Karpas-422 (cell line): ENCODE data around the gene OR10G7. TPM values are rescaled to one million over a fixed set of nuclear protein-coding genes. Genes with fewer than 3 reads are reported as not detected.
A peak's percentile ranks its signal among the peaks of the same experiment; 100 is the strongest.

Experiments used
- DNase-seq: peaks from one replicate; pipeline ENCODE4 v3.0.0-alpha.2; 2015
- H2AFZ ChIP-seq: fragments of 200-600 bp; sonication (generic); 2 replicates; pipeline ENCODE4 v1.6.1; 2014; ENCODE audit warnings: antibody characterized with exemption, low read length, mixed read lengths
- H3K27ac ChIP-seq: fragments of 200-600 bp; sonication (generic); 2 replicates; pipeline ENCODE4 v1.5.1; 2014; ENCODE audit warnings: mild to moderate bottlenecking, low read length, moderate library complexity
- H3K27me3 ChIP-seq: fragments of 200-600 bp; sonication (generic); 2 replicates; pipeline ENCODE4 v1.6.1; 2014; ENCODE audit warnings: low read length, mixed read lengths
- H3K36me3 ChIP-seq: fragments of 200-600 bp; sonication (generic); 2 replicates; pipeline ENCODE4 v1.6.1; 2014; ENCODE audit warnings: low read length, mixed read lengths; ENCODE audit not compliant: insufficient read depth
- H3K4me1 ChIP-seq: fragments of 200-600 bp; sonication (generic); 2 replicates; pipeline ENCODE4 v1.6.1; 2014; ENCODE audit warnings: mild to moderate bottlenecking, low read length, mixed read lengths
- H3K4me2 ChIP-seq: fragments of 200-600 bp; sonication (generic); 2 replicates; pipeline ENCODE4 v1.6.1; 2014; ENCODE audit warnings: low read length, low read depth, mild to moderate bottlenecking; ENCODE audit not compliant: poor library complexity, severe bottlenecking
- H3K4me3 ChIP-seq: fragments of 200-600 bp; sonication (generic); 2 replicates; pipeline ENCODE4 v1.5.1; 2014; ENCODE audit warnings: mild to moderate bottlenecking, antibody characterized with exemption, low read length, mixed read lengths
- H3K79me2 ChIP-seq: fragments of 200-600 bp; sonication (generic); 2 replicates; pipeline ENCODE4 v1.6.1; 2014; ENCODE audit warnings: mild to moderate bottlenecking, low read length, mixed read lengths
- H3K9ac ChIP-seq: fragments of 200-600 bp; sonication (generic); 2 replicates; pipeline ENCODE4 v1.6.0; 2014; ENCODE audit warnings: low read length
- H3K9me2 ChIP-seq: fragments of 200-600 bp; sonication (generic), shearing (Covaris generic); replicated peaks from 2 replicates; pipeline ENCODE4 v1.6.0; 2014; ENCODE audit warnings: mild to moderate bottlenecking, low read length, moderate library complexity; ENCODE audit not compliant: insufficient read depth
- H3K9me3 ChIP-seq: fragments of 300-700, 200-600 bp; sonication (generic); 2 replicates; pipeline ENCODE4 v1.6.1; 2014; ENCODE audit warnings: low read length, mixed read lengths
- H4K20me1 ChIP-seq: fragments of 200-600 bp; sonication (generic); 2 replicates; pipeline ENCODE4 v1.6.1; 2014; ENCODE audit warnings: mild to moderate bottlenecking, antibody characterized with exemption, low read length, low read depth; ENCODE audit not compliant: insufficient read depth
- total RNA-seq: library from RNA; depleted of rRNA; stranded (reverse); fragments of >200 nt; shearing (Covaris generic); gene quantifications from 2 replicates; pipeline ENCODE4 v1.2.3, GENCODE V29; 2014; ENCODE audit warnings: low replicate concordance

Gene OR10G7
- total RNA-seq, 1 experiment from 2014 or later: not detected

GRCh38 chr11:124078591-124078990 is 37.5 kb upstream of the OR10G7 start:
- Histone ChIP-seq H3K27me3 (no peaks in the 10 kb centered on the region), H3K4me1 (no peaks in the 10 kb centered on the region), H3K27ac (no peak overlapping the region), H2AFZ (no peak overlapping the region), H3K79me2 (no peaks in the 10 kb centered on the region), H4K20me1 (no peaks in the 10 kb centered on the region), H3K36me3 (no peaks in the 10 kb centered on the region), H3K9me3 (no peaks in the 10 kb centered on the region), H3K9me2 (no peaks in the 10 kb centered on the region), H3K4me2 (no peak overlapping the region), H3K4me3 (no peak overlapping the region), H3K9ac (no peak overlapping the region)
- DNase-seq: no peak

- no peak for DNase-seq
- Histone ChIP-seq H2AFZ (no peak overlapping the region), H3K4me1 (no peaks in the 10 kb centered on the region), H3K4me3 (no peak overlapping the region), H3K9me2 (no peaks in the 10 kb centered on the region), H3K9ac (no peak overlapping the region), H3K36me3 (no peaks in the 10 kb centered on the region), H3K27ac (no peak overlapping the region), H3K9me3 (no peaks in the 10 kb centered on the region), H3K4me2 (no peak overlapping the region), H3K27me3 (no peaks in the 10 kb centered on the region), H4K20me1 (no peaks in the 10 kb centered on the region), H3K79me2 (no peaks in the 10 kb centered on the region)
Observed at GRCh38 chr11:124077266-124077665, 36.1 kb upstream of the OR10G7 start.

DNA sequence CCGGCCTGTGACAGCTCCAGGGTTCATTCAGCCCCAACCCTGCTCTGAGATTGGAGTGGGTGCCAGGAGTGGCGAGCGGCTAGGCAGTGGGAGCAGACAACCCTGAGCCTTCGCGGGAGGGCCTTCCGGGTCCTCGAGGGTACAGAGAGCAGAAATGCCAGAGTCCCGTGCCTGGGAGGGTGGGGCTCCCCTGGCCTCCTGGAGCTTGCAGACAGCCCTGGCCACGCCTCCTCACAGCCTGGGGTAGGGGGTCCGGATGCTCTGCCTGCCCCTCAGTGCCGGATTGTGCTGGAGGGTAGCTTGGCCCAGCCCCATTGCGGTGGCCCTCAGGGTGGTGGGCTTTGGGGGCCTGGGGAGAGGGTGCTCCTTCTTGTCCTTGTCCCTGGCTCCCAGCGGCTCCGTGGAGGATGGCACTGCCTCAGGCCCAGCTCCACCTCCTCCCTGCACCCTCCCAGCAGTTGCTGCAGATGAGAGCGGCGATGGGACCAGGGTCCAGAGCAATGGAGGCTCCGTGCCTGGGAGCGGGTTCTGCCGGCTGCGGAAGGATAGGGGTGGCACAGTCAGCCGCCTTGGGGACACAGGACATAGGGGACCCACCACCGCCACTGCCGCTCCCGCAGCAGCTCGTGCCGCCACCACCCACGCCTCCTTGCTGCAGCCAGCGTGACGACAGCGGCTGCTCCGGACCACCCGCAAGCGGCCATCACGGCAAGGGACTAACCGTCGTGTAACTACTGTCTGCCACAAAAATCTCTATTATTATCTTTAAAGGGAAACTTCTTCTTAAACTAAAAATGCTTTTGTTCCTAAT is 34.9 kb upstream of the OR10G7 start:
- peaks cover 3% of the 10 kb centered on the region for H3K4me1 ChIP-seq
- no peak overlapping the region for H3K4me2 ChIP-seq
- H3K9me3 ChIP-seq: no peaks in the 10 kb centered on the region
- no peaks in the 10 kb centered on the region for H4K20me1 ChIP-seq
- no peaks in the 10 kb centered on the region for H3K9me2 ChIP-seq
- no peak overlapping the region for H3K9ac ChIP-seq
- H3K36me3 ChIP-seq: no peaks in the 10 kb centered on the region
- H3K4me3 ChIP-seq: no peak overlapping the region
- DNase-seq: no peak
- no peaks in the 10 kb centered on the region for H3K27me3 ChIP-seq
- H2AFZ ChIP-seq: no peak overlapping the region
- no peak overlapping the region for H3K27ac ChIP-seq
- H3K79me2 ChIP-seq: no peaks in the 10 kb centered on the region

- Histone ChIP-seq H3K4me1 (peaks cover 8% of the 10 kb centered on the region), H3K36me3 (no peaks in the 10 kb centered on the region), H3K27ac (no peak overlapping the region), H3K79me2 (no peaks in the 10 kb centered on the region), H2AFZ (no peak overlapping the region), H4K20me1 (no peaks in the 10 kb centered on the region), H3K4me2 (no peak overlapping the region), H3K27me3 (no peaks in the 10 kb centered on the region), H3K9me2 (no peaks in the 10 kb centered on the region), H3K4me3 (no peak overlapping the region), H3K9me3 (no peaks in the 10 kb centered on the region), H3K9ac (no peak overlapping the region)
- no peak for DNase-seq
Observed at GRCh38 chr11:124075492-124075840, 34.3 kb upstream of the OR10G7 start.

- no peaks in the 10 kb centered on the region for H3K9me3 ChIP-seq
Observed at GRCh38 chr11:124074554-124074953, 33.4 kb upstream of the OR10G7 start.

DNA sequence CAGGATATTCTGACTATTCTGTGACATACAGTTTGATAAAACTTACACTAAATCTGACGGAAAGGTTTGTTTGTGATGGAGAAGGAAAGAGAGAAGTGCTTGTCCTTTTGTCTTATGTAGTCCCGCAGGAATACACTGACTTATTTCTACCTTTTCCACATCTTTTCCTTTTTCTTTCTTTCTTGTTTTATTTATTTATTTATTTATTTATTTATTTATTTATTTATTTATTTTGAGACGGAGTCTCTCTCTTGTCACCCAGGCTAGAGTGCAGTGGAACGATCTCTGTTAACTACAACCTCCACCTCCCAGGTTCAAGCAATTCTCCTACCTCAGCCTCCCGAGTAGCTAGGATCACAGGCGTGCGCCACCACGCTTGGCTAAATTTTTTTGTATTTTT is 31.0 kb upstream of the OR10G7 start:
- H3K9me2 ChIP-seq: no peaks in the 10 kb centered on the region

More at GRCh38 chr11:124074554-124074953, 33.4 kb upstream of the OR10G7 start:
- Histone ChIP-seq H3K27me3 (no peaks in the 10 kb centered on the region), H3K79me2 (no peaks in the 10 kb centered on the region), H3K9ac (no peak overlapping the region), H3K27ac (no peak overlapping the region), H3K4me2 (no peak overlapping the region), H3K4me1 (peaks cover 8% of the 10 kb centered on the region), H4K20me1 (no peaks in the 10 kb centered on the region), H3K9me2 (no peaks in the 10 kb centered on the region), H3K4me3 (no peak overlapping the region), H2AFZ (no peak overlapping the region), H3K36me3 (no peaks in the 10 kb centered on the region)
- no peak for DNase-seq

GRCh38 chr11:124071623-124071948 is 30.5 kb upstream of the OR10G7 start:
- no peak overlapping the region for H3K4me3 ChIP-seq
- H3K36me3 ChIP-seq: no peaks in the 10 kb centered on the region
- DNase-seq: no peak
- no peaks in the 10 kb centered on the region for H3K9me3 ChIP-seq
- no peak overlapping the region for H3K27ac ChIP-seq
- no peaks in the 10 kb centered on the region for H3K27me3 ChIP-seq
- no peak overlapping the region for H3K9ac ChIP-seq
- no peak overlapping the region for H2AFZ ChIP-seq
- no peak overlapping the region for H3K4me2 ChIP-seq
- no peaks in the 10 kb centered on the region for H3K9me2 ChIP-seq
- no peaks in the 10 kb centered on the region for H3K79me2 ChIP-seq
- peaks cover 8% of the 10 kb centered on the region for H3K4me1 ChIP-seq
- H4K20me1 ChIP-seq: no peaks in the 10 kb centered on the region

More for the DNA sequence above, 31.0 kb upstream of the OR10G7 start:
- Histone ChIP-seq H3K27ac (no peak overlapping the region), H3K4me3 (no peak overlapping the region), H3K9me3 (no peaks in the 10 kb centered on the region), H3K27me3 (no peaks in the 10 kb centered on the region), H3K4me1 (peaks cover 8% of the 10 kb centered on the region), H3K36me3 (no peaks in the 10 kb centered on the region), H3K79me2 (no peaks in the 10 kb centered on the region), H2AFZ (no peak overlapping the region), H3K9ac (no peak overlapping the region), H3K4me2 (no peak overlapping the region), H4K20me1 (no peaks in the 10 kb centered on the region)
- DNase-seq: no peak

DNA sequence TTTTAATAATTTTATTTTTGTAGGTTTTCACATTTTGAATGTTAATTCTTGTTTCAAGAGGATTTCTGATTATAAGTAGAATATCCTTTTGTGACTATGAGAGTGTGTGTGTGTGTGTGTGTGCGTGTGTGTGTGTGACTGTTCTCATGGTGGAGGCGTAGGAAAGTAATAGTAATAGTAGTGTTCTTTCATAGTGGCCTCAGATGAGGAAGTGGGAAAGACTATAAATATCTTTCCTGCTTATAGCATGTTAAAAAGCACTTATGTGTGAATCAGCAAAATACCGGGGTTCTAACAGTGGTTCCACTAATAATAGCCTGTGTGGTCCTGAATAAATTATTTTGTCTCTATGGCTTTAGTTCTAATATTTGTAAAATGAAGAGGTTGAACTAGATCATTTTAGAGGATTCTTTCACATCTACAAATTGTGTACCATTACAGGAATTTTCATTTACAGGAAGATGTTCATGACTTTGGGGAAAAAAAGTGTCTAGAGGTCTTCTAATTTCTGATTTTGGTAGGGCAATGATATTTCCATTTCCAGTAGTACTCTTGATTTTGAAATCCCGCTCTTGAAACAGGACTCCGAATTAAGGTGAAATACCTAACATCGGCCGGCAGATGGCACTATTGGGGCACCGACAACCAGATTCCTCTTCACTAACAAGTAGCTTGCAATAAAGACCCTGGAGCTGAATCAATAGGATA is 29.9 kb upstream of the OR10G7 start:
- no peaks in the 10 kb centered on the region for H3K9me2 ChIP-seq
- H2AFZ ChIP-seq: no peak overlapping the region
- no peaks in the 10 kb centered on the region for H3K9me3 ChIP-seq
- H3K4me3 ChIP-seq: no peak overlapping the region
- no peaks in the 10 kb centered on the region for H3K79me2 ChIP-seq
- peak; percentile 74 for DNase-seq
- H3K9ac ChIP-seq: no peak overlapping the region
- H4K20me1 ChIP-seq: no peaks in the 10 kb centered on the region
- peaks cover 8% of the 10 kb centered on the region for H3K4me1 ChIP-seq
- H3K27me3 ChIP-seq: no peaks in the 10 kb centered on the region
- H3K36me3 ChIP-seq: no peaks in the 10 kb centered on the region
- H3K27ac ChIP-seq: no peak overlapping the region
- peak overlapping the region; percentile 44 for H3K4me2 ChIP-seq
